Gastrocnemius medialis (tissue), 4 donors: Measurements from ENCODE around the gene KDELR1.

ENCODE experiments used
- CTCF ChIP-seq, 5 experiments: fragments of 450-650 bp in 3 of 5; fragments of 200-600 bp in 2 of 5; sonication (generic) in 2 of 5; IDR thresholded peaks in 4 of 5; conservative IDR thresholded peaks in 1 of 5; 1 replicate in 4 of 5; 2 replicates in 1 of 5; pipeline ENCODE4 v1.5.1; 2016 to 2019; ENCODE audit warnings: antibody characterized with exemption in 5 of 5, mild to moderate bottlenecking in 3 of 5, moderate library complexity in 3 of 5
- POLR2A ChIP-seq, 2 donors: fragments of 450-650 bp; IDR thresholded peaks; one replicate each; pipeline ENCODE4 v1.6.1; 2017; ENCODE audit warnings: antibody characterized with exemption in 2 of 2, mild to moderate bottlenecking in 2 of 2, moderate library complexity in 2 of 2

GRCh38 chr19:48361912-48362311, 29.4 kb downstream of the KDELR1 start:
- TF ChIP-seq POLR2A (IDR thresholded peaks at IDR 0.05) (no peak), CTCF (IDR thresholded peaks at IDR 0.05 in 4 of 5, conservative IDR thresholded peaks at IDR 0.05 in 1 of 5) (no peak)
